ENCODE results near the gene METTL9. TPM values are rescaled to one million over a fixed set of nuclear protein-coding genes. Genes with fewer than 3 reads are reported as not detected.

The METTL9 gene
- total and polyA plus RNA-seq, 9 of the 15 experiments (the other 6 are each of a cell fraction or from before 2014, with no cell fraction given) = 12.2 to 107 (median 79.1) TPM

GRCh38 chr16:21656795-21657768, 57.7 kb downstream of the METTL9 start (continued):
- TF ChIP-seq CTCF (IDR thresholded peaks at IDR 0.05 in 2 of 3, conservative IDR thresholded peaks at IDR 0.05 in 1 of 3; ENCODE audit: insufficient read depth in 2 of 3, low read depth in 1 of 3, low read length in 3 of 3) = peak; percentile 66 to 87 (median 82)

GRCh38 chr16:21659124-21659523, 59.7 kb downstream of the METTL9 start:
- H4K20me1 ChIP-seq (replicated peaks; ENCODE audit: control insufficient read depth, insufficient read depth, low read length) = no peaks in the 10 kb centered on the region
- ATAC-seq (no peak), DNase-seq (ENCODE audit: extremely low read depth in 1 of 4, low spot score in 3 of 4) (no peak), FAIRE-seq (no peak)
- H3K4me2 ChIP-seq (ENCODE audit: insufficient read depth, low read length) = no peak overlapping the region
- POLR2A ChIA-PET = interaction anchor here (0.7 kb wide), 1 partner anchor 1371 kb away, joined by 3 read pairs; no protein-coding TSS in a partner anchor
- 78% methylated on average over 4 of the region's 4 CpGs for WGBS (ENCODE audit: insufficient coverage, low coverage, missing lambda C conversion rate)
- intact Hi-C loops (cut with micrococcal nuclease) (loop anchor here (5.0 kb wide), 1 partner anchor 48 kb away; no protein-coding TSS in a partner anchor), in situ Hi-C loops (cut with MboI) (loop anchor here (5.0 kb wide), 1 partner anchor 48 kb away; no protein-coding TSS in a partner anchor)
- no peak overlapping the region for H3K4me3 ChIP-seq
- H3K27ac ChIP-seq (ENCODE audit: extremely low read depth, low read depth, low read length) = no peak overlapping the region
- H3K27me3 ChIP-seq (ENCODE audit: control insufficient read depth in 2 of 2, insufficient read depth in 2 of 2, low read length in 2 of 2) = peaks cover 0 to 3% of the 10 kb centered on the region in 2 experiments; a peak in 3 of 5 replicates
- H3K4me1 ChIP-seq (replicated peaks in 1 of 2; ENCODE audit: control insufficient read depth in 2 of 2, insufficient read depth in 2 of 2, low read length in 2 of 2) = peaks cover 0 to 7% of the 10 kb centered on the region in 2 experiments; a peak in 2 of 5 replicates
- no peaks in the 10 kb centered on the region for H3K9me1 ChIP-seq (ENCODE audit: control insufficient read depth, insufficient read depth, low read length)
- no peaks in the 10 kb centered on the region for H3K9me3 ChIP-seq (replicated peaks; ENCODE audit: control insufficient read depth, insufficient read depth, low read depth, low read length)
- CTCF ChIA-PET (ENCODE audit: low intra/inter-chr PET ratio) = no interaction called here
- no TSS peak for BruUV-seq (replicated peaks)
- no peak overlapping the region for H3K9ac ChIP-seq (ENCODE audit: insufficient read depth in 1 of 2, low read depth in 2 of 2, low read length in 2 of 2)
- no peak overlapping the region for H2AFZ ChIP-seq (ENCODE audit: low read depth, low read length)
- H3K36me3 ChIP-seq (ENCODE audit: control insufficient read depth, insufficient read depth, low read length) = peaks cover 17% of the 10 kb centered on the region; the same call in 2 of the 3 replicates
- no peaks in the 10 kb centered on the region for H3K79me2 ChIP-seq (ENCODE audit: control insufficient read depth, insufficient read depth, low read length)
- no peak for TF ChIP-seq GMEB1 (CRISPR knock-in tag; IDR thresholded peaks at IDR 0.05)
- no peak for TF ChIP-seq ZNF655 (CRISPR knock-in tag; IDR thresholded peaks at IDR 0.05)
- TF ChIP-seq HNRNPL (IDR thresholded peaks at IDR 0.05; ENCODE audit: low read depth, low read length) = no peak
- no peak for TF ChIP-seq ARID2 (IDR thresholded peaks at IDR 0.05)
- no peak for TF ChIP-seq TRIM25 (IDR thresholded peaks at IDR 0.05; ENCODE audit: borderline replicate concordance)
- no peak for TF ChIP-seq MEF2D (tag; conservative IDR thresholded peaks at IDR 0.05; ENCODE audit: low read depth)
- no peak for TF ChIP-seq ZSCAN32 (CRISPR knock-in tag; IDR thresholded peaks at IDR 0.05)
- no peak for TF ChIP-seq KLF6 (CRISPR knock-in tag; IDR thresholded peaks at IDR 0.05; ENCODE audit: borderline replicate concordance)

All from K562 (cell line).